ENCODE measurements around the gene AGPAT2.

Gene AGPAT2

DNA sequence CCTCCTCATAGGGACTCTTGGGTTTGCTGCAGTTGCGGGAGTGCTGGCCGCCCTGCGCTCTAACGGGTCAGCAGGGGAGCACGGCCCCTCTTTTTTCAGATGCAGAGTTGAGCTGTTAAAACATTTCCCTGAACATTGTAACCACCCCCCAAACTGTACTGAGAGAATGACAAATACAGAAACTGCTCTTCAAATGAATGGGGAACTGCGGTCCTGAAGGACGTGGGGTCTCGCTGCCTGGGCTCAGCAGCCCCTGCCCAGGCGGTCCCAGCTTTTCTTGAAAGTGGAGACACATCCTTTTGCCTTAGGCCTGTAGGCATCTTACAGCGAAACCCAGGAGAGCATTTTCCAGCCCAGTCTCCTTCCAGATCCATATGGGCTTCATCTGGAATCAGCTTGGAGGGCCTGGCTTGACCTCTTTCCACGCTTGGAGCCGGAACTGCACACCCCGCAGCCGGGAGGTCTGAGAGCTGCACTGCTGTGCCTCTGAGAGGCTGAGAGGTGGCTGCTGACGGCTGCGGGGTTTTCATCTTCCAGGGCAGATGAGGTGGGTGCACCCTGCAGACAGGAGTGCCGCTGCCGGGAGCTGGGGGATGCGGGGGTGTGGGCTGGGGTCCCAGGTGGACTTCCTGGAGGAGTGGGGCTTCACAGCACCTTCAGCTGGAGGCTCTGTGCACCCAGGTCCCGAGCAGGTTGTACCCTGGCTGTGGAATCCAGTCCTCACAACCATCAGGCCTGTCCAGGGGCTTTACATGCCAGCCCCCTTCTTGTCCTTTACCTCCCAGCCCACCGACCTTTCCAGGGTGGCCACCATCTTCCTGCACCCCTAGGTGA is 1.2 kb upstream of the AGPAT2 start:
- no peak for TF ChIP-seq POLR2AphosphoS5 (IDR thresholded peaks at IDR 0.05; ENCODE audit: low read depth, low read length)
- no peak for TF ChIP-seq TAF1 (IDR thresholded peaks at IDR 0.05; ENCODE audit: borderline replicate concordance, insufficient read depth, low read length)
- TF ChIP-seq FOXP2 (optimal IDR thresholded peaks at IDR 0.05; ENCODE audit: borderline replicate concordance, extremely low read depth, extremely low read length, insufficient read depth): no peak
- TF ChIP-seq, protein P1, sequence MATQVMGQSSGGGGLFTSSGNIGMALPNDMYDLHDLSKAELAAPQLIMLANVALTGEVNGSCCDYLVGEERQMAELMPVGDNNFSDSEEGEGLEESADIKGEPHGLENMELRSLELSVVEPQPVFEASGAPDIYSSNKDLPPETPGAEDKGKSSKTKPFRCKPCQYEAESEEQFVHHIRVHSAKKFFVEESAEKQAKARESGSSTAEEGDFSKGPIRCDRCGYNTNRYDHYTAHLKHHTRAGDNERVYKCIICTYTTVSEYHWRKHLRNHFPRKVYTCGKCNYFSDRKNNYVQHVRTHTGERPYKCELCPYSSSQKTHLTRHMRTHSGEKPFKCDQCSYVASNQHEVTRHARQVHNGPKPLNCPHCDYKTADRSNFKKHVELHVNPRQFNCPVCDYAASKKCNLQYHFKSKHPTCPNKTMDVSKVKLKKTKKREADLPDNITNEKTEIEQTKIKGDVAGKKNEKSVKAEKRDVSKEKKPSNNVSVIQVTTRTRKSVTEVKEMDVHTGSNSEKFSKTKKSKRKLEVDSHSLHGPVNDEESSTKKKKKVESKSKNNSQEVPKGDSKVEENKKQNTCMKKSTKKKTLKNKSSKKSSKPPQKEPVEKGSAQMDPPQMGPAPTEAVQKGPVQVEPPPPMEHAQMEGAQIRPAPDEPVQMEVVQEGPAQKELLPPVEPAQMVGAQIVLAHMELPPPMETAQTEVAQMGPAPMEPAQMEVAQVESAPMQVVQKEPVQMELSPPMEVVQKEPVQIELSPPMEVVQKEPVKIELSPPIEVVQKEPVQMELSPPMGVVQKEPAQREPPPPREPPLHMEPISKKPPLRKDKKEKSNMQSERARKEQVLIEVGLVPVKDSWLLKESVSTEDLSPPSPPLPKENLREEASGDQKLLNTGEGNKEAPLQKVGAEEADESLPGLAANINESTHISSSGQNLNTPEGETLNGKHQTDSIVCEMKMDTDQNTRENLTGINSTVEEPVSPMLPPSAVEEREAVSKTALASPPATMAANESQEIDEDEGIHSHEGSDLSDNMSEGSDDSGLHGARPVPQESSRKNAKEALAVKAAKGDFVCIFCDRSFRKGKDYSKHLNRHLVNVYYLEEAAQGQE (IDR thresholded peaks at IDR 0.05; ENCODE audit: insufficient read depth in 1 of 2, low read depth in 2 of 2, low read length in 2 of 2): no peak
- no peak for TF ChIP-seq SIN3A (IDR thresholded peaks at IDR 0.05; ENCODE audit: borderline replicate concordance, insufficient read depth, low read length)

DNA sequence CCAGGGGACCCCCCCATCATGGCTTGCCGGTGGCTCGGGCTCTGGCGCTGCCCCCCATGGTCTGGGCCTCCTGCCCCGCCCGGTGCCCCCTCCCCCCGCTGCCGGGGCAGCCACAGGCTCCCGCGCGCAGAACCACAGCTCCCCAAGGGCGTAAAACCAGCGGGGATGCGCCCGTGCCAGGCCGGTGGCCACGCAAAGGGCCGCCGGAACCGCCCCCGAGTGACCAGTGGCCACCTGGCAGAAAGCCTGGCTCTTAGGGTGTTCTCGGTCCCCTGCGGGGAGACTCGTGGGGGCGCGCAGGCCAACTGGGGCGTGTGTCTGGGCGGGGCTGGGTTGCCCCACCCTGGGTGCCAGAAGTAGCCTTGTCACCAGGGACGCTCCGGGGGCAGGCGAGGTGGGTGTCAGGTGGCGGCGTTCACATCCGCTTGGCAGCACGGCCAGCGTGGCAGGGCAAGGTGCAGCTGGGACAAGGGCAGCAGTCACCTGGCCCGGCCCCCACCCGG is 515 bp upstream of the AGPAT2 start:
- TF ChIP-seq POLR2AphosphoS5 (IDR thresholded peaks at IDR 0.05; ENCODE audit: low read depth, low read length) (no peak), TAF1 (IDR thresholded peaks at IDR 0.05; ENCODE audit: borderline replicate concordance, insufficient read depth, low read length) (no peak), SIN3A (IDR thresholded peaks at IDR 0.05; ENCODE audit: borderline replicate concordance, insufficient read depth, low read length) (no peak), FOXP2 (optimal IDR thresholded peaks at IDR 0.05; ENCODE audit: borderline replicate concordance, extremely low read depth, extremely low read length, insufficient read depth) (no peak)
- TF ChIP-seq, protein P1 (IDR thresholded peaks at IDR 0.05; ENCODE audit: insufficient read depth in 1 of 2, low read depth in 2 of 2, low read length in 2 of 2): no peak

DNA sequence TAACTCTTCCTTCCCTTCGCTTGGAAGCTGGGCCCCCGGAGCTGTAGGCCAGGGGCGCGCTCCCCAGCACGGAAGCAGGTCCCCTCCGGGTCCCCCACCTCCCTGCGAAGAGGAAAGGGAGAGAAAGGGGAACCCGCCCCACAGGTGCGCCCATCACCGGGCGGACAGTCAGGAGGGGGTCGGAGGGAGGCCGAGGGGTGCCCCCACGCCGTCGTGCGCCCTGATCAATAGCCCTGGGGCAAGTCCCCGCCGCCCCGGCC is 793 bp downstream of the AGPAT2 start:
- TF ChIP-seq SIN3A (IDR thresholded peaks at IDR 0.05; ENCODE audit: borderline replicate concordance, insufficient read depth, low read length): no peak
- TF ChIP-seq FOXP2 (optimal IDR thresholded peaks at IDR 0.05; ENCODE audit: borderline replicate concordance, extremely low read depth, extremely low read length, insufficient read depth): no peak
- TF ChIP-seq TAF1 (IDR thresholded peaks at IDR 0.05; ENCODE audit: borderline replicate concordance, insufficient read depth, low read length): no peak
- TF ChIP-seq POLR2AphosphoS5 (IDR thresholded peaks at IDR 0.05; ENCODE audit: low read depth, low read length): no peak
- TF ChIP-seq, protein P1 (IDR thresholded peaks at IDR 0.05; ENCODE audit: insufficient read depth in 1 of 2, low read depth in 2 of 2, low read length in 2 of 2): no peak

DNA sequence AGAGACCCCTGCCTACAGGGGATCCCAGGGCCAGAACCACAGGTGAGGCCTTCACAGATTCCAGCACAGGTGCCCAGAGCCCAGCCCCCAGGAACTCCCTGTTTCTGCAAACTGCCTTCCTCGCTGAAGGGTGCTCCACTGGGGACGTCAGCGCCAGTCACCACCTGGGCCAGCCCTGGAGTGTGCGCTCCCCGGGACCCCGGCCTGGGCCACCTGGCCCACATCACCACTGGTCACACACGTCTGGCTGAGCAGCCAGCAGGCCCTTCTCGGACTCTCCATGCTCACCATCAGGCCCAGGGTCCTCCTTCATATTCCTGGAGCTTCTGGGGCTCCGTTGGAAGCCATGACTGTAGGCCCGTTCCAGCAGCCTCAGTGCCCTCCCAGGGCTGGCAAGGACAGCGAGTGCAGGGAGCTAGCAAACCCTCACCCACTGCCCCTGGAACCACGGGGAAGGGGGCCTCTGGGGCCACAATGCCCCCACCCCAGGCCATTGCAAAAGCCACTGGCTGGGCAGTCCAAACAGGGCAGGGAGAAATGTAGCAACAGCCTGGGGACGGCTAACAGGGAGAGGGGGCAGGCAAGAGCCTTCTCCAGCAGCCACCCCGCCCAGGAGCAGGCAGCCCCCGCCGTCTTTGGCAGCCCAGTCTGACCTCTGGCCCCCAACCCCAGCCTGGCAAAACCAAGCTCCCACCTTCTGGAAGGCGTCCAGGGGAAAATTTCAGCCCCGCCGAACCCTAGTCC is 1.3 kb downstream of the AGPAT2 start:
- TF ChIP-seq SIN3A (IDR thresholded peaks at IDR 0.05; ENCODE audit: borderline replicate concordance, insufficient read depth, low read length): no peak
- TF ChIP-seq, protein P1 (IDR thresholded peaks at IDR 0.05; ENCODE audit: insufficient read depth in 1 of 2, low read depth in 2 of 2, low read length in 2 of 2): no peak
- no peak for TF ChIP-seq FOXP2 (optimal IDR thresholded peaks at IDR 0.05; ENCODE audit: borderline replicate concordance, extremely low read depth, extremely low read length, insufficient read depth)

Measured in PFSK-1 (cell line).